GM08714 (cell line): Measurements from ENCODE around the gene TSSK2.
"Not testable (repeated sequence)": the region's sequence is repeated elsewhere in the genome, so short reads cannot be mapped to it uniquely, and the experiment has no call there.

ENCODE experiments used
- H3K4me3 ChIP-seq: fragments of 200-500 bp; sonication (Bioruptor generic); 2 replicates; pipeline ENCODE4 v1.5.1; 2014; ENCODE audit warnings: mild to moderate bottlenecking, low read length, inconsistent platforms
- ZNF274 ChIP-seq: IDR thresholded peaks from 2 replicates; pipeline ENCODE4 v1.6.1; 2012; ENCODE audit warnings: mild to moderate bottlenecking, low read depth, low read length

Gene TSSK2

DNA sequence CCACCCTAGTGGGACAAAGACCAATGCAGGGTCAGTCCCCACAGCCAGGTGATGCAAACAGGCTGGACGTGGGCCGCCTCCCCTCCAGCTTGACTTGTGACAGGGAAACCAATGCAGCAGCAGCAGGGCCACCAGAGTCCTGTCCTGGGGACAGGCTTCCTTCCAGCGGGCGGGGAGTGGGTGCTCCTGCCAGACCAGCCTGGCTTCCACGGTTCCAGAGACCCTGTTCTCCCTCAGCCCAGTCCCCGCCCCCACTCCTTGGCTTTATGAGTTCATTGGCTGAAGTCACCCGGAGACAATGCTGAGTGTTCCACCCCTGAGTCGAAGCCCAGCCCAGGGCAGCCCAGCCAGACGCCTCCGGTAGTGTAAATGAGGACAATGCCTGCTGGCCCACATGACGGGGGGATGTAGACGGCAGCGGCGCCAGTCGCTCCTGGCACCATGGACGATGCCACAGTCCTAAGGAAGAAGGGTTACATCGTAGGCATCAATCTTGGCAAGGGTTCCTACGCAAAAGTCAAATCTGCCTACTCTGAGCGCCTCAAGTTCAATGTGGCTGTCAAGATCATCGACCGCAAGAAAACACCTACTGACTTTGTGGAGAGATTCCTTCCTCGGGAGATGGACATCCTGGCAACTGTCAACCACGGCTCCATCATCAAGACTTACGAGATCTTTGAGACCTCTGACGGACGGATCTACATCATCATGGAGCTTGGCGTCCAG lies at the start of gene TSSK2:
Gene TSSK2 (plus strand): TSS at position 350 of the 726 bp plus-strand sequence. CDS start 92 bp downstream, at position 442.
- H3K4me3 ChIP-seq, result no peak within 1 kb of the TSS
- no peak for TF ChIP-seq ZNF274

DNA sequence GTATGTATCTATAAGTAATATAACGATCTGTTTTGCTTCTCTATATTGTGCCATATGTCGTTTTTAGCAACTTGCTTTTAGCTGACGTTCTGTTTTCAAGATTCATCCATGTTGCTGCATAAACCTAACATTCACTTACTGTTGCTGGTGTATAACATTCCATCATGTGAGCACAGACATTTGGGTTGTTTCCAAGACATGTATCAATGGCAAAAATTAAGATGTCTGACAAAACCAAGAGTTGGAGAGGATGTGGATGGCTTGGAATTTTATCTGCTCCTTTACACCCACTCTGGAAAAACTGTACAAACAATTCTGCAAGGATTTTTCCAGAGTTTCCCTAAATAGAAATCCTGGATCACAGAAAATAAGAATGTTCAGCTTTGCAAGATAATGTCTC lies 49.8 kb upstream of the TSSK2 start:
- no peak overlapping the region for H3K4me3 ChIP-seq
- TF ChIP-seq ZNF274, result no peak

DNA sequence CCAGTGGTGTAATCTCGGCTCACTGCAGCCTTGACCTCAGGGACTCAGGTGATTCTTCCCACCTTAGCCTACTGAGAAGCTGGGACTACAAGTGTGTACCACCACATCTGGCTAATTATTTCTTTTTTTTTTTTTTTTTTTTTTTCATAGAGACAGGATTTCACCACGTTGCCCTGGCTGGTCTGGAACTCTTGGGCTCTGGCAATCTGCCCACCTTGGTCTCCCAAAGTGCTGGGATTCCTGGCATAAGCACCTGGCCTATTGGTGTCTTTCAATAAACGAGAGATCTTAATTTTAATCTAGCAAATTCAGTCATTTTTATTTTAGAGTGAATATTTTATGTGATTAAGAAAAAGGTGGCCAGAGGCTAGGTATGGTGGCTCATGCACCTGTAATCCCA lies 49.0 kb upstream of the TSSK2 start:
- TF ChIP-seq ZNF274, result no peak
- H3K4me3 ChIP-seq, result no peak overlapping the region

DNA sequence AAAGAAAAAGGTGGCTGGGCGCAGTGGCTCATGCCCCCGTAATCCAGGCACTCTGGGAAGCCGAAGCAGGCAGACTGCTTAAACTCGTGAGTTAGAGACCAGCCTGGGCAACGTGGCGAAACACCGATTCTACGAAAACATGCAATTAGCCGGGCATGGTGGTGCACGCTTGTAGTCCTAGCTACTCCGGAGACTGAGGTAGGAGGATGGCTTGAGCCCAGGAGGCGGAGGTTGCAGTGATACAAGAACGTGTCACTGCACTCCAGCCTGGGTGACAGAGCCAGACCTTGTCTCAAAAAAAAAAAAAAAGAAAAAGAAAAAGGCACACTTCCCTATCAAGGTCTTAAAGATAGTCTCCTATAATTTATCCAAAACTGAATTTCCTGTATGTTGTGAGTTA lies 48.3 kb upstream of the TSSK2 start:
- no peak overlapping the region for H3K4me3 ChIP-seq
- no peak for TF ChIP-seq ZNF274

DNA sequence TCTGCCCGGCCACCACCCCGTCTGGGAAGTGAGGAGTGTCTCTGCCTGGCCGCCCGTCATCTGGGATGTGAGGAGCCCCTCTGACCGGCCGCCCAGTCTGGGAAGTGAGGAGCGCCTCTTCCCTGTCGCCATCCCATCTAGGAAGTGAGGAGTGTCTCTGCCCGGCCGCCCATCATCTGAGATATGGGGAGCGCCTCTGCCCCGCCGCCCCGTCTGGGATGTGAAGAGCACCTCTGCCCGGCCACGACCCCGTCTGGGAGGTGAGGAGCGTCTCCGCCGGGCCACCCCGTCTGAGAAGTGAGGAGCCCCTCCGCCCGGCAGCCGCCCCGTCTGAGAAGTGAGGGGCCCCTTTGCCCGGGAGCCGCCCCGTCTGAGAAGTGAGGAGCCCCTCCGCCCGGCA lies 47.0 kb upstream of the TSSK2 start:
- not testable (repeated sequence) for H3K4me3 ChIP-seq

DNA sequence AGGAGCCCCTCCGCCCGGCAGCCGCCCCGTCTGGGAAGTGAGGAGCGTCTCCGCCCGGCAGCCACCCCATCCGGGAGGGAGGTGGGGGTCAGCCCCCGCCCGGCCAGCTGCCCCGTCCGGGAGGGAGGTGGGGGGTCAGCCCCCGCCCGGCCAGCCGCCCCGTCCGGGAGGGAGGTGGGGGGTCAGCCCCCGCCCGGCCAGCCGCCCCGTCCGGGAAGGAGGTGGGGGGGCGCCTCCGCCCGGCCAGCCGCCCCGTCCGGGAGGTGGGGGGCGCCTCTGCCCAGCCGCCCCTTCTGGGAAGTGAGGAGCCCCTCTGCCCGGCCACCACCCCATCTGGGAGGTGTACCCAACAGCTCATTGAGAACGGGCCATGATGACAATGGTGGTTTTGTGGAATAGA lies 46.5 kb upstream of the TSSK2 start:
- not testable (repeated sequence) for H3K4me3 ChIP-seq

DNA sequence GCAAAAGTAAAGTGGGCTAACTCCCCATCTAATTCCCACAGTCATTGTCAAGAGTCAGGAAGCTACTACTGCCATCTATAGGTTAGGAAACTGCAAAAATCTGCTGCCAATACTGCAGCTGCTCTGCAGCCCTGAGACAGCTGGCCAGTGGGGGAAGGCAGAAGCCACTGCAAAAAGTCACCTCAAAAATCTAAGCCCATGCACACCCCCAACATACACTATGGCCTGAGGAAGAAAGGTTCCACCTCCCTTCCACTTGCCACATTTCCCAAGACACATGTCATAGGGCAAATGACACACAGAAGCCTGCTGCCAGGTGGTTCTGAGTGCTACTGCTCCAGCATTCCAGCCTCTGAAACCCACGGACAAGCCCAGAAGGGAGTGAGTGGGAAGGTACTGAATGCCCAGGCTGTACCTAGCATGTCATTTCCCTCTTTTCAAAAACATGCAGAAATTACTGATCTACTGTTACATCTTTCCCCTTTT lies 45.8 kb upstream of the TSSK2 start:
- no peak for TF ChIP-seq ZNF274
- peak overlapping the region; percentile 67; the same call in 1 of the 2 replicates for H3K4me3 ChIP-seq

DNA sequence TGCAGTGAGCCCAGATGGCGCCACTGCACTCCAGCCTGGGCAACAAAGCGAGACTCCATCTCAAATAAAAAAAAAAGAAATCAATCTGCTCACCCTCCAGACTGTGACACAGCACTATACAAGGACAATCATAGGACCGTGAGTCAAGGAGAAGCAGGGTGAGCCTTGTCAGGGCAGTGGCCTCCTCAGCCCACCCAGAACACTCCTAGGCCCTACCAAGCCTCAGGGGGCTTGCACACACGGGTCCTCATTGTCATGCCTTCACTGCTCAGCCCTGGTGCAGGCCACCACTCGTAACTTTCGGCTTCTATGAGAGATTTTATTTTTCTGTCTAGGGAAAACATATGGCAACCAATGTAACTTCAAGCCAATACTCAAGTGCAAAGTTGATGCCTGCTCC lies 44.7 kb upstream of the TSSK2 start:
- no peak for TF ChIP-seq ZNF274
- no peak overlapping the region for H3K4me3 ChIP-seq

DNA sequence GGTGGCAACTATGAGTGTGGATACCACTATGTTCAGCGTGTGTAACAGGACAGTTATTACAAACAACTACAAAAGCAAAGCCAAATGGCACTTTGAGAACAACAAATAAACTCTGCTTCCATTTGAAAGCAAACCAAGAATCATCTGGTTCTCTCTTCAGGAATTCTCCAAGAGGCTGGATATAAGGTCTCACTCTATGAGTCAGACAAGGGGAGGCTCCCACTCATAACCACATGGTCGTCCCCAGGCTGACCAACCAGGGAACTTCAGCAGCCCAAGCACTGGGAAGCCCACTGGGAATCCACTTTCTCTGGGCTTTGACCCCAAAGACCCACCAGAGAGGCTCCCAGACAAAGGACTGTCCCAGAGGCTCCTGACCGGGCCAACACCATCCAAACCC lies 44.2 kb upstream of the TSSK2 start:
- no peak overlapping the region for H3K4me3 ChIP-seq
- TF ChIP-seq ZNF274, result no peak

DNA sequence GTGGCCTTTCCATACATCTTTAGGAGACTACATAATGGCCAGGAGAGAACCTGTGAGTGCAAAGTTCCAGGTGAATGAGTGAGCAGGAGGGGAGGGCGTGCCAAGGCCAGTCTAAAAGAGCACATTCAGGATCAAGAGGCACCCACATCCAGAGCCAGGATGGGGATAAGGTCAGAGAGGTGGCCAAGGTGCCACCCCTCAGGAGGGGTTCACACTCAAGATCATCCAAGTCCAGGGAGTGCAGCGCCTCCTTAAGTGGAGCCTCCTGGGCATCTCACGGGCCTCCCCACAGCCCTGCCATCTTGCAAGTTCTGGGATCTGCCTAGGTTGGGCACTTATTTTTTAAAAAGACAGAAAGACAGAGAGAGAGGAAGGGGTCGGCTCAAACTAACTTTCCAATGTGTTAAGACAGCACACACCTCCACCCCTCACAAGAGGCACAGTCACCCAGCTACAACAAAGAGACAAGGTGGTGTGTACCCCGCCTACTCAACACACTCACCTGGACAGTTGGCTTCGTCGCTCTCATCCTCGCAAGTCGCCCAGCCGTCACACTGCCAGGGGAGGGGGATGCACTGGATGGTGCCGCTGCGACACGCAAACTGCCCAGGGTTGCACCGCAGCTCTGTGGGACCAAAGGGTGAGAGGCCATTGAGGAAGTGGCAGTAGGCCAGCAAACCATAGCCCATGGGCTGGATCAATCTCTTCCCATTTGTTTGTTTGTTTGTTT lies 42.1 kb upstream of the TSSK2 start:
- no peak overlapping the region for H3K4me3 ChIP-seq

DNA sequence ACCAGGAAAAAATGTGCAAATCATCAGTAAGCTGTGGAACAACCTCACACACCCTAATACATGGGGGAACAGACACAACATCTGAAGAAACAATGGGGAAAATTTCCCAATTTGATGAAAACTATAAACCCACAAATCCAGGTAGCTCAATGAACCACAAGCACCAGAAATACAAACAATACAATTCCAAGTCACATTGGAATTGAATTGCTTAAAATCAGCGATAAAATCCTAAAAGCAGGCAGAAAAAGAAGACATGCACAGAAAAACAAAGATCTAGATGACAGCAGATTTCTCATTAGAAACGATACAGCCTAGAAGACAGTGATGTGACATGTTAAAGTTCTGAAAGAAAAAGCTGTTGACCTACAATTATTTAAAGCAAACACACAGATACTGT lies 40.9 kb upstream of the TSSK2 start:
- no peak overlapping the region for H3K4me3 ChIP-seq
- TF ChIP-seq ZNF274, result no peak

More for the DNA sequence above, 42.1 kb upstream of the TSSK2 start:
- no peak for TF ChIP-seq ZNF274

DNA sequence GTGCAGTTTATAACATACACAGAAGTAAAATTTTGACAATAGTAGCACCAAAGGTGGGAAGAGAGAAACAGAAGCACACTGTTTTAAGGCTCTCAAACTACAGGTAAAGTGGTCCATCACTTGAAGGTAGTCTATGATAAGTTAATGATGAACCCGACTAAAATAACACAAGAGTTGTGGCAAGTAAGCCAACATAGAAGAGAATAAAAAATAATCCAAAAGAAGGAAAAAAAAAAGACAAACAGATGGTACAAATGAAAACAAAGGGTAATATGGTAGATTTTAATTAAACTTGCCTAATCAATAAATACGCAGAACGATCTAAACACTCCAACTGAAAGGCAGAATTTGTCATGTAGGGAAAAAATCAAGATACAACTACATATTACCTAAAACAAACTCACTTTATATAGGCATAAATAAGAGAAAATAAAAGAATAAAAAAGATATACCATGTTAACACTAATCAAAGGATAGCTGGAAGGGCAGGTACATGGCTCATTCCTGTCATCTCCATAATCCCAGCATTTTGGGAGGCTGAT lies 40.5 kb upstream of the TSSK2 start:
- TF ChIP-seq ZNF274, result no peak
- no peak overlapping the region for H3K4me3 ChIP-seq

DNA sequence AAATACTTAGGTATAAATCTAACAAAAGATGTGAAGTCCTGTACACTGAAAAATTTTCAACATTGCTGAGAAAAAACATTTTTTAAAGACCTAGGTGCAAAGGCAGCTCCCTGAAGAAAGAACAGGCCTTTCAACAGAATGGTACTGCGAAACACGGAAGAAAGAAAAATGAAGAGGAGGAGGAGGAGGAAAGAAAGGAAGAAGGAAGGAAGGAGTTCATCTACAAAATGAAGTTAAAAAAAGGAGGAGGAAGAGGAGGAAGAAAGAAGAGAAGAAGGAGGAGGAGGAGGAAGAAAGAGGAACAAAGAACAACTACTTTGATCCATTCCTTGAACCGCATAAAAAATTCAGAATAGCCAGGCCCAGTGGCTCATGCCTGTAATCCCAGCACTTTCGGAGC lies 38.4 kb upstream of the TSSK2 start:
- no peak overlapping the region for H3K4me3 ChIP-seq
- no peak for TF ChIP-seq ZNF274

DNA sequence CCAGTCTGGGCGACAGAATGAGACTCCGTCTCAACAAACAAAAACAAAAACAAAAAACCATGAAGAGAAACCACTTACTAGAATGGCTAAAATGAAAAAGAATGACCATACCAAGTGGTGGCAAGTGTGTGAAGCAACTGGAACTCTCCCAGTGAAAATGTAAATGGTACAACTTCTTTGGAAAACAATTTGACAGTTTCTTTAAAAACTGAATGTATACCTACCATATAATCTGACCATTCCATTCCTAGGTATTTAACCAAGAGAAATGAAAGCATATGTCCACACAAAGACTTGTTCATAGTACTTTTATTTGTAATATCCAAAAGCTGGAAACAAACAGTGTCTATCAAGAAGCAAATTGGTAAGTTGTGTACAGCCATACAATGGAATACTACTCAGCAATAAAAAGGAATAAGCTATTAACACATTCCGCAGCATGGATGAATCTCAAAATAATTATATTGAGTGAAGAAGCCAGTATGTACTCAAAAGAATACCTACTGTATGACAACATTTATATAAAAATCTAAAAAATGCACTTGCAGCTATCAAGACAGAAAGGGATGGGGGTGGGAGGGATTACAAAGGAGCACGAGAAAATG lies 36.6 kb upstream of the TSSK2 start:
- H3K4me3 ChIP-seq, result no peak overlapping the region
- no peak for TF ChIP-seq ZNF274

DNA sequence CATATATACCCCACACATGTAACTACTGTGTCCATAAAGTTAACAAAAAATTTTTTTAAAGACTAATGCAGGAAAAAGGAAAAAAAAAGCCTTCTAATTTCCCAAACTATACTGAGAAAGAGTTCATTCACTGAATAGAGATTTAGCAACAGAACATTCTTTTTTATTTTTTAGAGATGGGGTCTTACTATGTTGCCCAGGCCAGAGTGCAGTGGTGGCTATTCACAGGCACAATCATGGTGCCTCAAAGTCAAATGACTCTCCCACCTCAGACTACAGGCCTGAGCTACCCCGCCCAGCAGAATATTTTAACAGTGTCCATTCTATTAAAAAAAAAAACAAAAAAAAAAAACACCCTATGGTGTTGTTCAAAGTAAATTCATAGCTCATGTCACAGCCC lies 34.6 kb upstream of the TSSK2 start:
- no peak for TF ChIP-seq ZNF274
- no peak overlapping the region for H3K4me3 ChIP-seq
